ENCODE measurements around the gene UGT1A7.

GRCh38 chr2:233811732-233812131, 130.0 kb downstream of the UGT1A7 start:
- TF ChIP-seq CTCF (IDR thresholded peaks at IDR 0.05; ENCODE audit: insufficient read depth, low read length, poor library complexity, severe bottlenecking) (no peak), EZH2phosphoT487 (conservative IDR thresholded peaks at IDR 0.05; ENCODE audit: low read length) (no peak)
